ENCODE results near the gene SORCS1.

- no peak for TF ChIP-seq CTCF (IDR thresholded peaks at IDR 0.05)
- no peak for TF ChIP-seq EZH2 (IDR thresholded peaks at IDR 0.05; ENCODE audit: borderline replicate concordance, insufficient read depth, low read depth, low read length, poor library complexity, severe bottlenecking)
Observed at GRCh38 chr10:106712988-106713387, 451.5 kb downstream of the SORCS1 start.
